ENCODE data around the gene GSX2.

Gene GSX2

GRCh38 chr4:54076673-54077072 is 23.3 kb upstream of the GSX2 start:
- no peak for DNase-seq (ENCODE audit: low read depth in 4 of 4, low spot score in 1 of 4)

- DNase-seq (ENCODE audit: low read depth in 4 of 4, low spot score in 1 of 4): no peak
Observed at GRCh38 chr4:54077812-54078211, 22.2 kb upstream of the GSX2 start.

DNA sequence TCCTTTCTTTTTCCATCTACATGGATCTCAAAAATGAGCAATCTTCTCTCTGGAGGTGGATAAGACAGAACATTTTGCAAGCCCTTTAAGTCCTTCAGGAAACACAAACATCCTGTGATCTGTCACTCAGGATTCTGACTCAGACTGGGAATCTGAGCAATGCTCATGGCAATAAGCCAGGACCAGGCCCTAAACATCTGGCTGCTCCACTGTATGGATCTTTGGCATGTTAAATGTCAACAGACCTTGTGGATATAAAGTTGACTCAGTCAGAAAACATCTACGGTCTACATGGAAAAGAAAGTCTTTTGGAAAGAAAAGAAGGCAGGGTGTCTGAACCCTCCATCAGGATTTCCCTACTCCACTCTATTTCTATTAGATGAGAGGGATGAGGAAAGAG is 17.8 kb upstream of the GSX2 start:
- no peak for DNase-seq (ENCODE audit: low read depth in 4 of 4, low spot score in 1 of 4)

GRCh38 chr4:54085284-54085683 is 14.7 kb upstream of the GSX2 start:
- DNase-seq (ENCODE audit: low read depth in 4 of 4, low spot score in 1 of 4): no peak

DNA sequence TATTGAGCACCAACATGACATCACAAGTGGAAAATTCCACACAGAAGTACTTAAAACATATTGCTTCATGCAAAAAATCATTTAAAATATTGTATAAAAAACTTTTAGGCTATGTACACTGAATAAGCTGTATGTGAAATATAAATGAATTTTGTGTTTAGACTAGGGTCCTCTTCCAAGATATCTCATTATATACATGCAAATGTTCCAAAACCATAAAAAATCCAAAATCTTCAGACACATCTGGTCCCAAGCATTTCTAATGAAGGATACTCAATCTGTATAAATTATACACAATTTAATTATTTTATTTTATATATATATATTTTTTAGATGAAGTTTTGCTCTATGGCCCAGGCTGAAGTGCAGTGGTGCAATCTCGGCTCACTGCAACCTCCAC is 10.1 kb upstream of the GSX2 start:
- DNase-seq (ENCODE audit: low read depth in 4 of 4, low spot score in 1 of 4): no peak

- no peak for DNase-seq (ENCODE audit: low read depth in 4 of 4, low spot score in 1 of 4)
Observed at GRCh38 chr4:54090404-54090803, 9.6 kb upstream of the GSX2 start.

DNA sequence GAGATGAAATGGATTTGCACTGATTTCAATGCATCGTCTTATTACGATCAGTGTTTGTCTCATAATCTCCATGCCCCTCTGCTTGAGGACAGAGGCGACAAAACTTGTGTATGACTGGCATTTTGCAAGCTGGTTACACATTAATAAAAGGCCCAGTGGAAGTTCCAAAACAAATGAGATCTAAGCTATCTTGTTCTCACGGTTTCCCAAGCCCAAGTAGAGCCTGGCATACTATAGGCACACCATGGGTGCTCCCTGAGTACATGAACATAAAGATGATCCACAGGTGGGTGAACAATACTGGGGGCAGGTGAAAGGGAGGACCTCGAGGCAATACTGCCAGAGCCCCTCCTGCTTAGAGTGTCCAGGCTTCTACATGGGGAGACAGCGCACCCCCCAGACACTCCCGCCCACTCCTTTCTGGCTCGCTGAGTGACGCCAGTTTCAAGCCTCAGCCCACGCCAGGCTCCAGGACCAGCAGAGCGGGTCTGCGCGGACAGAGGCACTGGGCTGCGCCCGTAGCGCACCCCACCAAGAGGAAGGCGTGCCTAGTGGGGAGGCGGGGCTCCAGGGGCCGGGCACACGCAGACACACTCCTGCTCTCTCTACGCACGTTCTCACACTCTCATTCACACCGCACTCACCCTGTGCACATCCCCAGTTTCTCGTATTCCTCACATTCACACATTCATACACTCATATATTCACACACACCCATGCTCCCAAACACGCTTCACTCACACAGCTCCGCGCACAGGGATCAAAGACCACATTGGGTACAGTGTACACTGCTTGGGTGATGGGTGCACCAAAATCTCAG is 8.9 kb upstream of the GSX2 start:
- DNase-seq (ENCODE audit: low read depth in 4 of 4, low spot score in 1 of 4): no peak

DNA sequence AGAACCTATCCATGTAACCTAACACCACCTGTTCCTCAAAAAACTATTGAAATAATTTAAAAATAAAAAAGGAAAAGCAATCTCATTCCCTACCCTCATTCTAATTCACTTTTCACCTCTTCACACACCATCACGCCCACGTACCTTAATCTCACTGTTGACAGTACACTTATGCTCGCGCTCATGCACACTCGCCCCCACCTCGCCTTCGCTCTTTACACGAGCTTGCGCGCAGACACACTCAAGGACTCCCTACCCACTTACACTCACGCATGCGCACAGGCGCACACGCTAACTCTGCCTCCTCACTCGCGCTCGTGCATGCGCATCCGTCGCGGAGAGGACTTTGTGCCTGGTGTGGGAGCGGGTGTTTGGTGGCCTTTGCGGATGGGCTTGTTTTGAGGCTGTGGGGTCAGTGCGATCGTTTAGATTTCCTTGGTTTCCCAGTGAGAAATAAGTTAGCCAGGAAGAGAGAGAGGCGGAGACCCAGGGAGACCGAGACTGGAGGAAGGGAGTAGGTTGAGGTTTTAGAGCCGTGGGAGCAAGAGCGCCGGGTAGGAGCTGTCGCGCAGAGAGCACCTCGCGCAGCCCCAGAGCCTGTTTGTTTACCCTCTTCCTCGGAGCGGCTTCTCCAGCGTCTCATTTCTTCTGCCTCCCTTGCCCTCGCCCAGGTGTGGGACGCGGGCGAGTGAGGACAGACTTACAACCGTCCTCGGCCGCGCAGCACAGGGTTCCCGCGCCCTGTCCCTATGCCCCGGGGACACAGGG is 8.1 kb upstream of the GSX2 start:
- peak; percentile 42 to 66 (median 60) for DNase-seq (ENCODE audit: low read depth in 4 of 4, low spot score in 1 of 4)

GRCh38 chr4:54092405-54093323 is 7.3 kb upstream of the GSX2 start:
- DNase-seq (ENCODE audit: low read depth in 4 of 4, low spot score in 1 of 4): no peak

DNA sequence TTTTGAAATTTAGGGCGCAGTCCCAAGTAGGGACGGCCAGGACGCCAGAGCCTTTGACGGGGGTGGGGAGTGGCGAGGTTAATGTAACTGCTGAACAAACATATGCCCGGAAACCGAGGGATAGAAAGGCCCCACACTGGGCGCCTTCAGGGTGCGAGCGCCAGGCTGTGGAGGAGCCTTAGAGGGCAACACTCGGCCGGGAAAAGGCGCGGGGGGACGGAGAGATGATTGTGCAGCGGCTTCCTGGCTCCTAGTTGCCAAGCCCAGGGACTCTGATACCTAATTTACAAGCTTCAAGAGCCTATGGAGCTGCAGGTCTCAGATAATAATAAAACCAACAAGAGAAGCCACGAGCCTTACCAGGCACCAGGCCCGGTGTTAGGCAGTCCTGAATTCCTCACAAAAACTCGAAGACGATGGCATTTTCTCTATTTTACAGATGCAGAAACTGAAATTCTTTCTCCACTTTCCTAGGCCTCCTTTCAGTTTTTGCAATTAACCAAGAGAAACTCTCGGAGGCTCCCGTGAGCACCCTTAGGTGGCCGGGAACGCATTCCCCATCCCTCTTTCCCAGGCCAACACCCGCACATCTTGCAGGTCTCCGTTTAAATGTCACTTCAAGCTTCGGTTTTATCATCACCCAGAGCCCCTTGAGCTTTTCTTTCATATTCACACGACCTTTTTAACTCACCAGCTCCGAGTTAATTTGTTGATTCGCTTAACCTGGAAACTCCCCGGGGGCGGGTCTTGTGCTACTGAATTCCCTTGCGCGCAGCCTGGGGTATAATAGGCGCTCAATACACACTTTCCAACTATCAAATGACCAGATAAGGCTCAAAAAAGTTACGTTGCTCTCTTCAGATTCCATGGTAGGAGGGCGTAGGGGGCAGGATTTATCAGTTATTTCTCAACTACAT is 6.4 kb upstream of the GSX2 start:
- no peak for DNase-seq (ENCODE audit: low read depth in 4 of 4, low spot score in 1 of 4)

DNA sequence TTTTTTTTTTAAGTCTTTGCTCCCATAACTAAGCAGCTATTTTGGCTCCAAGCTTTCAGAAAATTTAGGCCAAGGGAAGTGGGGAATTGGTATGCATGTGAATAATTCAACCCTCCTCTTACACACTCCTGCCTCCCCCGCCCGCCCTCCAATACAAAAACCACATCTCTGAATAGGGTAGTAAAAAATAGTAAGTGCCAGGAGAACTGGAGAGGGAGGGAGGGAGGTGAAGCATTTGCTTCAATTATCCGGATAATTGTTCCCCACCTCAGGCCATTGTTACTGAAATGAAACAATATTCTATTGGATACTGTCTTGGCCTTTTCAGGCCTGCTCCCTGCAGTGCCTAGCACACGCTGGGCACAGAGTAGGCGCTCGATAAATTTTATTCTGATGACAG is 5.5 kb upstream of the GSX2 start:
- DNase-seq (ENCODE audit: low read depth in 4 of 4, low spot score in 1 of 4): no peak

GRCh38 chr4:54095110-54095825 is 4.7 kb upstream of the GSX2 start:
- DNase-seq (ENCODE audit: low read depth in 4 of 4, low spot score in 1 of 4): no peak

DNA sequence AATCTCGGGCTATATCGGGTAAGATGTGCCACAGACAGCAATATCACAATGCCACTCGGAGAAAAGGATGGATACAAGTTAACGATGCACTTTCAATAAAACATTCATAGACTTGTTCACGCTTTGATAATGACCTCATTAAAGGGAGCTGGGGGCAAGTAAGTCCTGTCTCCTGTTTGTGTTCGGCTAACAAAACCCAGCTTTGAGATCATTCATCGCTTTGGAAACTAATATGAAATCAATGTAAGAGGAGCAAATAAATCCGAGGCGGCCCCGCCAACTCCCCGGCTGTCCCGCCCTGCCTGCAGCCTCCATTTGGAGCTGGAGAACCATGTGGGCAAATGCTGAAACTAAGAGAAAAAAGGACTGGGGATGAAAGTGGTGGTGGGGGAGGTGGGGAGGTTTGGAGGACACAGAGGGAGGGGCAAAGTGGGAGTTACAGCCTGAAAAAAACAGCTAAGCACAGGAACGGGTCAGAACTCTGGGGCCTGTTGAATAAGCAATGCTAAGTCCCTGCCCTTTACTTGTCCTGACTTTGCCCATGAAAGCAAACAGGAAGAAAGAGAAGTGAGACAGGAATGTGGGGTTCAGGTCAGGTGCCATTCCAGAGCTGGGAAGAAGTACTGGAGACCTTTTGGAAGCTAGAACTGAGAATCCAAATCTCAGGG is 3.5 kb upstream of the GSX2 start:
- DNase-seq (ENCODE audit: low read depth in 4 of 4, low spot score in 1 of 4): no peak

- DNase-seq (ENCODE audit: low read depth in 4 of 4, low spot score in 1 of 4): no peak
Observed at GRCh38 chr4:54097152-54097551, 2.8 kb upstream of the GSX2 start.

GRCh38 chr4:54098375-54098774 is 1.6 kb upstream of the GSX2 start:
- DNase-seq (ENCODE audit: low read depth in 4 of 4, low spot score in 1 of 4): no peak

GRCh38 chr4:54099287-54099747 is 646 bp upstream of the GSX2 start:
- no peak for DNase-seq (ENCODE audit: low read depth in 4 of 4, low spot score in 1 of 4)

DNA sequence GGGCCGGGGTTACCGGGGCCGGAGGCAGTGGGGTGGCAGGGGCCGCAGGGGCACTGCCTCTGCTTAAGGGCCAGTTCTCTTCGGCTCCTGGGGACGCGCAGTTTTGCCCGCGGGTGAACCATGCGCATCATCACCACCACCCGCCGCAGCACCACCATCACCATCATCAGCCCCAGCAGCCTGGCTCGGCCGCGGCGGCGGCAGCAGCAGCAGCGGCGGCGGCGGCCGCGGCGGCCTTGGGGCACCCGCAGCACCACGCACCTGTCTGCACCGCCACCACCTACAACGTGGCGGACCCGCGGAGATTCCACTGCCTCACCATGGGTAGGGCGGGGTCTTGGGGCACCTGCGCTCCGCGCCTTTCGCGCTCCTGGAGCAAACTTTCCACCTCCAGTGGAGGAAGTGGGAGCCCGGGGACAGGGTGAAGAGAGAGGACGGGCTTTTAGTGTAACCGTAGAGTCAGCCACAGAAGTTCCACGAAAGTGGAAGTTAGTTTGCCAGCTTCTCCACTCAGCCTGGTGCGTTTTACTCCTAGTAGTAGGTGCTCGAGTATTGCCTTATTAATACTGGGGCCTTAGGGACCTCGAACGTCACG is 729 bp downstream of the GSX2 start:
- no peak for DNase-seq (ENCODE audit: low read depth in 4 of 4, low spot score in 1 of 4)

DNA sequence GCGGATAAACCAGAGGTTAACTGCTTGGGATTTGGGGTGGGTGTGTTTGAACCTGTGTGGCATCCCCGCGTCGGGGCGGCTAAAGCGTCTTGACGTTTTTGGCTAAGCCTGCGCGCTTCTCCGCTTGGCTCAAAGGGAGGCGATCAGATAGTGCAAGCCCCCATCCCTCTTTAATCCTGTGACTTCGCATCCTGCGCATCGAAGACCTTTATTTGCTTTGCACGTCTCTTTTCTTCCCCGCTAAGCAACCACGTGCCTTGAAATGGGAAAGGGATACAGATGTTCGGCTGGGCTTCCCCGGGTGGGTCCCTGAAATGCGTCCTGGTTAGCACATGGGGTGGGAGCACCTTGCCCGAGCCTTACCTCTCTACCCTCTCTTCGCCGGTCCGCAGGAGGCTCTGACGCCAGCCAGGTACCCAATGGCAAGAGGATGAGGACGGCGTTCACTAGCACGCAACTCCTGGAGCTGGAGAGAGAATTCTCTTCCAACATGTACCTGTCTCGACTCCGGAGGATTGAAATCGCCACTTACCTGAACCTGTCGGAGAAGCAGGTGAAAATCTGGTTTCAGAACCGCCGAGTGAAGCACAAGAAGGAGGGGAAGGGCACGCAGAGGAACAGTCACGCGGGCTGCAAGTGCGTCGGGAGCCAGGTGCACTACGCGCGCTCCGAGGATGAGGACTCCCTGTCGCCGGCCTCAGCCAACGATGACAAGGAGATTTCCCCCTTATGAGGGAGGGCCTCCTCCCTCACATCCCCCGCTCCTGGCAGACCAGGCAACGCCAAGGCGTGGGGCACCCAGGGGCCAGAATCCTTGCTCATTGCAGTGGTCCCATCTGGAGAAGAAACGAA is 1.5 kb downstream of the GSX2 start:
- no peak for DNase-seq (ENCODE audit: low read depth in 4 of 4, low spot score in 1 of 4)

Measured in stimulated activated CD4-positive, alpha-beta T cell treated with anti-CD3 and anti-CD28 coated beads, Interleukin-1b, Interleukin-23, amount 100 ng/mL, for 24 hours (primary cell).